NCI-H2107 (cell line): Measurements from ENCODE around the gene SEMA3A.
A peak's percentile ranks its signal among the peaks of the same experiment; 100 is the strongest.
"Not testable (repeated sequence)": the region's sequence is repeated elsewhere in the genome, so short reads cannot be mapped to it uniquely, and the experiment has no call there.

ENCODE experiments used
- DNase-seq: peaks from one replicate; lab custom pipeline; 2025; lab: John Stamatoyannopoulos, UW

SEMA3A gene

GRCh38 chr7:84060000-84060399 is 134.6 kb downstream of the SEMA3A start:
- no peak for DNase-seq

DNA sequence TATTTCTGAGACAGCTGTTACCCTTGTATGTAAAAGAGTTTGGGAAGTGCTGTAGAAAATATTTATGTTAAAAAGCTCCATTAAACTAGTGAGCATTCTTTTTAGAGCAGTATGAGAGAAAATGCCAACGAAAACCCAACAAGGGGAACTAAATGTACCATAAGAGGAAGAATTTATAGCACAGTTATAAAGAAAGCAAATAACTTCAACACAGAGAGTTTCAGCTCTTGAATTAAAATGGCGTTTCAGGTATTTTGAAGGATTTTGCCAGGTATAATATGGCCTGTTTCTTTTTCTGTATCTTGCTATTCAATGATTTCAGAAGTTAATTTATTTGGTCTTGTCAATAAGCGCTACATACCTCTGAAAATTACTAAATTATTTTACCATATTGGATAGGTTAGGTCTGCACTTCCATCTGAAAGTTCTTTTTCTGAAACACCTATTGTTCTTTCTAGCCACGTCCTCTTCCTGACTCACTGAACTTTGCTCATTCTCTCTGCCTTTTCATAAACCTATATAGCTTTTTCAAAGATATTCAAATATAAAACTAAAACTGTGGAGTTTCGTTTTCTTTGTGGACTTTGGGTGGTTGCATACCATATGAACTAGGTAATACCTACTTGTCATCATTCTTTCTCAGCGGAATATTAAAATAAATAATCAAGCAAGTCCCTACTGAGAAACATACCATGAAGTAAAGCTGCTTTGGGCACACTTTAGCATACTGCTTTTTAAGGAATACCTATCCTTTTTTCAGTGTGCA is 136.1 kb downstream of the SEMA3A start:
- no peak for DNase-seq

DNA sequence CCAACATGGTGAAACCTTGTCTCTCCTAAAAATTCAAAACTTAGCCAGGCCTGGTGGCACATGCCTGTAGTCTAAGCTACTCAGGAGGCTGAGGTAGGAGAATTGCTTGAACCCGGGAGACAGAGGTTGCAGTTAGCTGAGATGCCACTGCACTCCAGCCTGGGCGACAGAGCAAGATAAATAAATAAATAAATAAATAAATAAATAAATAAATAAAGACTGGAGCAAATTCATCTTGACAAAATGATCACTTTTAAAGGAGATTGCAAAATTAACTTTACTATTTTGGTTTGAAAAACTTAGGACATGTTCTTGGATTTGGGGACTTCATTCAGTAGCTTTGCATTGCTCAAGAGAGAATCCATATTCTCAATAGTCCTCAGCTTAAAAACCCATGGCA is 137.0 kb downstream of the SEMA3A start:
- DNase-seq, result no peak

DNA sequence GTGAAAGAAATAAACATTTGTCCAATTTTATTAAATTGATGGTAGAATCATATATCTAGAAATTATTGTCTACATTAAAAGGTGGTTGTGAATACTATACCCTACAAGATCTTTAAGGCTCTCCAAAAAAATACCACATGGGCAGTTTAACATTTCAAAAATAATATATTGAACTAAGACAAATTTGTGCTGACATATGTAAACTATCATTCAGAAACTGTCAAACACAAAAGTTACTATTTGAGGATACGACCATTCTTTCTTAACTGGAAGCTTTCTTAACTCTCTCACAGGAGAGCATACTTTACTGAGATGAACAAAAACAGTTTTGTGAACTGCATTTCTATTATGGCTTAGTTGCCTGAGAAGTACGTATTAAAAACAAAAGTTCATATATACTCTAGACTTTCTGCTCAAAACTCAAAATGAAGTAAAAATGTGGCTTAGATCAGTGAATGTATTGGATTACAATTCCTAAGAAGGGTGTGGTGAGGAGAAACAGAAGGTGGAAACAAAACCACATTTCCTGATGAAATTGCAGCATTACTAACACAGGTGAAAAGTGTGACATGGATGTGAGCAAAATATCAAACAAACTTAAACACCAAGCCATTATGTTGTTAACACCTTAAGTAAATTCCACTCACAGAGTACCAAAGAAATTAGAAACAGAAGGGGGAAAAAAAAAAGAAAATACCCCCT is 138.5 kb downstream of the SEMA3A start:
- no peak for DNase-seq

GRCh38 chr7:84055199-84055598 is 139.4 kb downstream of the SEMA3A start:
- not testable (repeated sequence) for DNase-seq

GRCh38 chr7:84049071-84049836 is 145.3 kb downstream of the SEMA3A start:
- no peak for DNase-seq

GRCh38 chr7:84047085-84047484 is 147.5 kb downstream of the SEMA3A start:
- no peak for DNase-seq

DNA sequence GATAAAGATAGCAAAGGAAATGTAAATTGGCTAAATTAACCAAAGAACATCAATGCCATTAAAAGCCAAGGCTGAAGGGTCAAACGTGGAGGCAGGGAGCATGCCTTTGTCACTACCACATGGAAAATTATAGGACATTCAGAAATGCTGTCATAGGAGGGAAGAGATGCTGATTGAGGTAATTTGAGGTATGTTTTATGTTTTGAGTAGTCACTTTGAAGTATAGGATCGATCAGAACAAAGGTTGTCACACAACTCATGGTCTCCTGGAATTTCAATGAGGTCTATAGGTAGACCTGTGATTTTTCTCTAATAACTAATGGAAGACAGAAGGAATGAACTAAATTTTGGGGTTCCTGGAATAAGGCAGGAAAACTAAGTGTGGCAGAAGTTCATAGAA is 149.8 kb downstream of the SEMA3A start:
- no peak for DNase-seq

- DNase-seq, result no peak
Measured at GRCh38 chr7:84043661-84044191, 150.9 kb downstream of the SEMA3A start.

DNA sequence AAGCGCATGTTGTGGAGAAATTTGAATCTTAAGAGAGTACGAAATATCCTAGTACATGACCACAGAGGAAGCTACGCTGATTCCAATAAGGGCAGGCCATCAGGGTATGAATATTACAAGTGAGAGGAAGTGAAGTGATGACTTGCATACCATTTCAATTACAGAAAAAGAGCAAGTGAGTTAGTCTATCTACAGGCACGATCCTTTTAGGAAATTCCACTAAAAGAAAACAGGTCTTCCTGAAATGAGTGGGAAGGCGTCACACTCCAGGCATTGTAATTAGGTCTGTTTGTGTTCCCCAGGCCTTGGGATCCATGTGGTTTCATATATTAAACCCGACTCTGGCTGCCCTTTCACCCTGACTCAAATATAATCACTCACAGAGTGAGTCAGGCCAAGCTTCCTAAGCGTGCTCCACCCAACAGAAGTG is 152.5 kb downstream of the SEMA3A start:
- no peak for DNase-seq

- no peak for DNase-seq
Measured at GRCh38 chr7:84041649-84042048, 152.9 kb downstream of the SEMA3A start.

DNA sequence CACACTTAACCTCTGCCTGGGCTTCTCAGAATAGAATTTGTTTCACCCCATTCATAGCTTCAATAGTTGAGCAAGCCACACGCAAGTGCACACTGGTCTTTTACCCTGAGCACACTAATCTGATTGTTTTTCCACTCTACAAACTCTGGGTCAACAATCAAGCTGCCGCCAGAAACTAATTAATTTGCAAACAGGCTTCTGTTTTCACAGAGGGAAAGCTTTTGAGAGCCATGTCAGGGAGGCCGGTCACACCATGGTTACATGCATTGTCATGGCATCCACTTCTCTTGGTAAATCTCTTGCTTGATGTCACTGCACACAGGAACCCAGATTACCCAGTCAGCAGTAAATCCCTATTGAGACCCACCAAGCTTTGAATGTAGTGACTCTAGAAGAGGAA is 154.2 kb downstream of the SEMA3A start:
- peak; percentile 9 for DNase-seq

DNA sequence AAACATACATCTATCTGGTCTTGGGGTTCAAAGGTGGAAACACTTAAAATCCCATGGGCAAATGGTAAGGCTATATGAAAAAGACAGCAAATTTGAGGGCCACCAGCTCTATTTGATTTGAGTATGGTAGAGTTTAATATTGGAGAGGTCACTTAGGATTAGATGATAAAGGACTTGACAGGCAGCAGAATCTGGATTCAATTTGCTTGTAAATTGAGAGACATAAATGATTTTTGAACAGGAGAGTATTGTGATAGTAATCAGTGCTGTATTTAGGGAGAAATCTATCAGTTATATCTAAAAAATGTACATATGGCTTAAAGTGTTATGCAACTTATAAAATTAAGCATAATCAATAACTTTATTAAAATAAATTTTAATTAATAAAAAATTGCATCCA is 155.2 kb downstream of the SEMA3A start:
- DNase-seq, result no peak

- no peak for DNase-seq
Measured at GRCh38 chr7:84027678-84028077, 166.9 kb downstream of the SEMA3A start.

DNA sequence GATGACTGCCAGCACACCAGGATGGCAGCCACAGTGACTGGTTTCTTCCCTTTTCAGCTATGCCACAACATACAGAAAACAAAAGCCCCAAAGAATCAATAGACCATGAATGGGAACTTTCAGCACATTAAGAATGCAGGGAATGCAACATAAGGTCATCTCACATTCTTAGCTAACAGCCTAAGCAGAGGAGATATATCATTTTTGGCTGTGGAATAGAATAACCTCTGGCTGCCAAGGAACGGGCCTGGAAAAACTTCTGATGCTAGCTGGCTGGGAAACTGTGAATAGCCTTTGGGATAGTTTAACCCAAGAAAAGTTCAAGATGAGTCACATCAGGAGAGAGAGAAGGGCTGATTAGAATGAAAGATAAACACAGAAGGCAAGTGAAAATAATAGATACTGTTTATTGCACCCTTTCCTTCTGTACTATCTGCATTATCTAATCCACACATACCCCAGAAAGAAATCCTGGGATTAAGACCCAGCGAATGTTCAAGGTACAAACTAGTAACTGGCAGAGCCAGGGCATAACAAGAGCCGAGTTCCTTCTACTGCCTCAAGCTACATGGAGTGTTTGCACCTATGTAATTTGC is 169.2 kb downstream of the SEMA3A start:
- no peak for DNase-seq

DNA sequence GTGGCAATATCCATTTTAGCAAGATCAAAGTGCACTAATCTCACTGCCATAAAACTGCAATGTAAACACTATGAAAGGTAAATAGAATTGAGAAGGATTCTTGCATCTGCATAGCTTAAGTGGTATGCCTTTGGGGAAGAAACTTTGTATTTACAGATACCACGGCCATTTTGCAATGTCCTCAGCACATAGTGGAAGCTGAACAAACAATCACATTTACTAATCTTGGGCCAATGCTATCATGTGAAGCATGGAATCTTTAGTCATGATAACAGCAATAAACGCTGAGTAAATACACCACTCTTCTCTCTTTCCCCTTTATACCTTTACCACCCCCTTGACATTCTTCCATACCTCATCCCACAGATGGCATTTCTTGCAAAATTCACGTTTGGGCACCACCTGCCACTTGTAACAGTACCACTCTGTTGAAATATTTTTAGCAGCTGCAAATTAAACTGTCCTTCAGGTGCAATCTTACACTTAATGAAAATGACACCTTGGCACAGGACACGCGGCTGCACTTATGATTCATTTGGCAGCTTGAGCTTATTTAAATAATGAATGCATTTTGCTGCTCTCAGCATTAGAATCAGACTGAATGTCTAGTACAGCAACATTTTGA is 171.8 kb downstream of the SEMA3A start:
- peak; percentile 54 for DNase-seq

DNA sequence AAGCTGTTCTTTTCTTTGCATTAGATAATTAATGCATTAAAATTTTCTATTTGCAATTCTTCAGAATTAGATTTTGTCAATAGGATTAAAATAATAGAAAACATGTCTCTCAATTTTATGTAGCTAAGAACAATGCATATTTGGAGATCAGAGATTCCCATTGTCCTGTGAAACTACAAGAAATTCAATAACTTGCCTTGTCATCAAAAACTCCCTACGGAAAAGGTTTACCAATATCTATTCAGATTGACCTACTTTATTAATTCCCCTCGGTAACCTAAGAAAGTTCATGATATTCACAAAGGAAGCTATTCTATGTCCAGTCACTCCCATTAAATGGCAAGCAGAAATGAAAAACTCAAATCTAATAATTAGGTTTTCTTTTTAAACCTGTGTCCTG is 172.6 kb downstream of the SEMA3A start:
- no peak for DNase-seq

DNA sequence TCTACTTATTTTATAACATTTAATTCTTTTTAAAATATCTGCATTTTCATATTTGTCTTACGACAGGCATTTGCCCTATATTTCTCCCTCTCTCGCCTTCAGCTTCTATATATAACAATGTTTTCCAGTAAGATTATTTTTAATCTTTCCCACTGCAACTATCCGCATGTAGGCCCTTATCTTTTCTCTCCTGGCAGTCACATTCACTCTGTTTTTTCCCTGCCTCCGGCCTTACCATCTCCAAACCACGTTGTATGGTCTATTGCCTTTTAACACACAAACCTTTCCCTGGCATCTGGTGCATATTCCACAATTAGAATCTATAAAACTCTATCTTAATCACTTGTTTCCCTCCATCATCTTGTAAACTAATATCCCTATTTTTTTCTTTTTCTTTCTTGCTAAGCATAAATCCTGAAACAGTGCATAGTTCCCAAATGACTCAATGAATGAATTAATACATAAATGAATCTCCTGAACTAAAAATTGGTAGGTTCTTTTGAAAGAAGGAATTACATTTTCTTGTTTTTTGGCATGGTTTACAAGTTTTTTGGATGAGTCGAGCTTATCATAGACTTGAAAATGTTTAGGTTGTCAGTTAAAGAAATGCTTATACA is 173.2 kb downstream of the SEMA3A start:
- DNase-seq, result no peak

DNA sequence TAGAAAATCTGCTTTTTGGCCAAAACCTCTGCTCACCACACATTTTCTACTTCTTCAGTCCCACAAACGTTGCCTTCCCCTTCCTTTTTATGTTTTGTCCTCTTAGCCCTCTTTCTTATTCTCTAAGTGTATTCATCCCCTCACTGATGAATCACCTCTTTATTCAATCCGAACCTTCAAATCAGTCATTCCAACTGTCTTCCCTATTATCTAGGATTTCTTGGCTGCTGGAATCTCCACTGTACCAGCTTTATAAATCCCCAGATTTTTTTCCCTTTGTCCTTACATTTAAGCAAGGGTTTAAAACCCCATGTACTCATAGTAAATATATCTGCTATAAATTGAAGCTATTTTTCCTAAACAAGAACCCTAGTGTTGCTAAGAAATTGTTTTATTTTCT is 176.9 kb downstream of the SEMA3A start:
- no peak for DNase-seq

DNA sequence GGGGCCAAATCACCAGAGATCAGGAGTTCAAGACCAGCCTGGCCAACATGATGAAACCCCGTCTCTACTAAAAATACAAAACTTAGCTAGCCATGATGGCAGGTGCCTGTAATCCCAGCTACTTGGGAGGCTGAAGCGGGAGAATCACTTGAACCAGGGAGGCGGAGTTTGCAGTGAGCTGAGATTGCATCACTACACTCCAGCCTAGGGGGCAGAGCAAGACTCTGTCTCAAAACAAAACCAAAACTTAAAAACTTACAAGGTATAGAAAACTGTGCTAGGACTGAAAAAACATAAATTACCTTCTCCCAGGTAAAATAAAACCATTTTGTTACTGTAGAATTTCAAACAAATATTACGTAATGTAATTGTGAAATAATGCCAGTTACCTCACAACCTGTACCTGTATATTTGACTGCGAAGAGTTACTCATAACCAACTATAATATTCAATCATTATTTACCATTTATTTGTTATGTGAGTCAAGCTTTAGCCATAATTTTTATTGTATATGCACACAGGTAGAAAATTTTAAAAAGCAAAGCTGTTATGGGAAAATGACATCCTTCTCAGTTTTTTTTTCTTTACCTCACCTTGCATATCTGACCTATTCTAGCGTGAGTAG is 180.9 kb downstream of the SEMA3A start:
- DNase-seq, result no peak

DNA sequence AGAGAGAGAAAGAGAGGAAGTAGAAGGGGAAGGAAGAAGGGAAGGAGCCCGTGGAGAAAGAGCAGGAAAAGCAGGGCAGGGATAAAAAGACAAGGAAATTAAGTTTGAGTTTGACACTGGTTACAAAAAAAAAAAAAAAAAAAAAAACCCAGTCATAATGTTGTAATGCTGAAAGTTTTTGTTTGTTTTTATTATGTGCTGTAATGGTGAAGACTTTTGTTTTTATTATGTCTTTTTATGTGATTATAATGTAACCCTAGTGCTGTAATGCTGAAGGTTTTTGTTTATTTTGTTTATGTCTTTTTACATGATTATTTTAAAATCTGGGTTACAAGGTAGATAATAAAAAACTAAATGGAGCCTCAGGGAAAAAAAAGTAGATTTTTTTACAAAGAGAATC is 184.8 kb downstream of the SEMA3A start:
- DNase-seq, result no peak
